Measurements from ENCODE around the gene TLK1. TPM values are rescaled to one million over a fixed set of nuclear protein-coding genes. Genes with fewer than 3 reads are reported as not detected.

The TLK1 gene
- total and polyA plus RNA-seq, 9 donors = 15.9 to 77.4 (median 61.7) TPM

DNA sequence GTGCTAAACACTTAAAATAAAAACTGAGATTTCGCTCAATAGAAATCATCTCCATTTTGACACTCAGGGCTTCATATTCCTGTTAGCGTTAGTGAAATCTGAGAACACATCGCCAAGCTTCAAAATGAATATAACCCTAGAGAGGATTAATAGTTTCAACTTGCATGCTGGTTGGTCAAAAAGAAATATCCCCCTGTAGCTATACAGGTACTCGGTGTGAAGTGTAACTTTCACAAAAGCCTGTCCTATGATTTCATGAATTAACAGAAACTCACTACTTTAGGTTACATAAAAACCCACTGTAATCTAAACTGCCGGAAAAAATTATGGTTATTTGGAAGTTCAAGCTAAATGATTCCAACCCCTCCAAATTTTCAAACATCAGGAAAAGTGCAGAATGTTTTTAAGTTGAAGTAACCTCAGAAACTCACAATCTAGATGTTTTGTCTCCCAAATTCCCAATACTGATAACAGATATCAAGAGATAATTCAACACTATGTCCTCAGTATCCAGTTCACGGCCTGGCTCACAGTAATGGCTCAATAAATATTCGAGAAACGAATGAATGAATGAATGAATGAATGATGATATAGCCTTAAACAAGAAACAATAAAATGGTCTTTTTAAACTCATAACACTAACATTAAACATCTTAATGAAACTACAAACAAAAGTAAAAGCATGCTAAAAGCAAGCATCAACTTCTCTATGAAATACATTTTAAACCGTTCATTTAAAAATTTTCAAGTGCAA lies 2.5 kb downstream of the TLK1 start:
- Histone ChIP-seq H3K27ac (no peak overlapping the region), H3K4me3 (no peak overlapping the region), H3K9me3 (no peaks in the 10 kb centered on the region), H3K27me3 (no peaks in the 10 kb centered on the region), H3K4me1 (ENCODE audit: insufficient read depth) (peaks cover 3% of the 10 kb centered on the region), H3K36me3 (no peaks in the 10 kb centered on the region)
- TF ChIP-seq EP300 (IDR thresholded peaks at IDR 0.05) (no peak), POLR2A (IDR thresholded peaks at IDR 0.05) (no peak)
- TF ChIP-seq, protein P1, sequence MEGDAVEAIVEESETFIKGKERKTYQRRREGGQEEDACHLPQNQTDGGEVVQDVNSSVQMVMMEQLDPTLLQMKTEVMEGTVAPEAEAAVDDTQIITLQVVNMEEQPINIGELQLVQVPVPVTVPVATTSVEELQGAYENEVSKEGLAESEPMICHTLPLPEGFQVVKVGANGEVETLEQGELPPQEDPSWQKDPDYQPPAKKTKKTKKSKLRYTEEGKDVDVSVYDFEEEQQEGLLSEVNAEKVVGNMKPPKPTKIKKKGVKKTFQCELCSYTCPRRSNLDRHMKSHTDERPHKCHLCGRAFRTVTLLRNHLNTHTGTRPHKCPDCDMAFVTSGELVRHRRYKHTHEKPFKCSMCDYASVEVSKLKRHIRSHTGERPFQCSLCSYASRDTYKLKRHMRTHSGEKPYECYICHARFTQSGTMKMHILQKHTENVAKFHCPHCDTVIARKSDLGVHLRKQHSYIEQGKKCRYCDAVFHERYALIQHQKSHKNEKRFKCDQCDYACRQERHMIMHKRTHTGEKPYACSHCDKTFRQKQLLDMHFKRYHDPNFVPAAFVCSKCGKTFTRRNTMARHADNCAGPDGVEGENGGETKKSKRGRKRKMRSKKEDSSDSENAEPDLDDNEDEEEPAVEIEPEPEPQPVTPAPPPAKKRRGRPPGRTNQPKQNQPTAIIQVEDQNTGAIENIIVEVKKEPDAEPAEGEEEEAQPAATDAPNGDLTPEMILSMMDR (IDR thresholded peaks at IDR 0.05) = no peak
- intact Hi-C loops (cut with DNase I) = loop anchor here in 2 of 4 donors (5.0 to 10.0 kb wide), 2 partner anchors 181 to 257 kb away; no protein-coding TSS in a partner anchor
- 40 to 57% (median 49%) methylated on average over 9 of the region's 9 CpGs for WGBS, 3 donors
- DNase-seq = no peak

DNA sequence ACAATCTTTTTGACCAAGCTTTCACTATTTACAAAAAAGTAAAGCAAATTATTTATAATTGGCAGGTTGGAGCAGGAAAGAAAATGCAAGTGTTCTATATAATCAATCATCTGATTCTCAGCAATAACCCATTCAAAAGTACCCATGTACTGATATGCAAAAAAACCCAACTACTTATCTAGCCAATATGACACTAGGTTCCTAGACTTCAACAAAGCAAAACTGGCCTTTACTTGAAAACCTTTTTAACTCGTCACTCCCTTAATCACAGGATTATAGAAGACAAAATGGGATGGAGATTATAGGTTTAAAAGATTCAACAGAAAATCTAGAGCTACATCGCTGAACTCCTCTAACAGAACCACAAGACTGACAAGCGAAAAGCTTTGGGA lies 3.6 kb downstream of the TLK1 start:
- no peak for TF ChIP-seq EP300 (IDR thresholded peaks at IDR 0.05)
- no peak for TF ChIP-seq POLR2A (IDR thresholded peaks at IDR 0.05)
- TF ChIP-seq, protein P1 (IDR thresholded peaks at IDR 0.05) = no peak
- Histone ChIP-seq H3K27ac (no peak overlapping the region), H3K9me3 (no peaks in the 10 kb centered on the region), H3K4me1 (ENCODE audit: insufficient read depth) (peaks cover 3% of the 10 kb centered on the region), H3K27me3 (no peaks in the 10 kb centered on the region), H3K4me3 (no peak overlapping the region), H3K36me3 (no peaks in the 10 kb centered on the region)
- WGBS, 3 donors = 95 to 96% (median 96%) methylated on average over 3 of the region's 3 CpGs
- intact Hi-C loops (cut with DNase I) = loop anchor here in 2 of 4 donors (5.0 to 10.0 kb wide), 2 partner anchors 180 to 258 kb away; no protein-coding TSS in a partner anchor
- DNase-seq = no peak

DNA sequence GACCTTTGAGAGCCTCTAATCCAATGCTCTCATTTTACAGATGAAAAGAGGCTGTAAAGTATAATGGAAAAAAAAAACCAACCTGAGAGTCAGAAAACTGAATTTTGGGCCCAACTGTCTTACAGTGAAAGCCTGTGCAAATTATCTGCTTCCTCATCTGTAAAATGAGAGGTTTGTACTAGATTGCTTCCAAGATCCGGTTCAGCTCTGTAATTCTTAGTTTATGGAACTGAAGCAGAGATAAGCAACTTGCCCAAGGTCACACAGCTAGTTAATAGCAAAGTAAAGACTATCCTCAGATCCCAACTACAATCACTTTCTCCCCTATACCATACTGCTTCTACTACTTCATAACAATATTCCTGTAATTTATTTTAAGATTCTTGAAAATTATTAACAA lies 6.3 kb downstream of the TLK1 start:
- no peak for DNase-seq
- Histone ChIP-seq H3K9me3 (no peaks in the 10 kb centered on the region), H3K27ac (no peak overlapping the region), H3K4me1 (ENCODE audit: insufficient read depth) (peaks cover 7% of the 10 kb centered on the region), H3K27me3 (no peaks in the 10 kb centered on the region), H3K4me3 (no peak overlapping the region), H3K36me3 (no peaks in the 10 kb centered on the region)
- intact Hi-C loops (cut with DNase I) = loop anchor here in 1 of 4 donors (10.0 kb wide), 1 partner anchor 260 kb away; no protein-coding TSS in a partner anchor
- 0 to 15% (median 3%) methylated on average over 1 of the region's 1 CpG for WGBS, 3 donors
- TF ChIP-seq, protein P1 (IDR thresholded peaks at IDR 0.05) = no peak
- no peak for TF ChIP-seq POLR2A (IDR thresholded peaks at IDR 0.05)
- no peak for TF ChIP-seq EP300 (IDR thresholded peaks at IDR 0.05)

DNA sequence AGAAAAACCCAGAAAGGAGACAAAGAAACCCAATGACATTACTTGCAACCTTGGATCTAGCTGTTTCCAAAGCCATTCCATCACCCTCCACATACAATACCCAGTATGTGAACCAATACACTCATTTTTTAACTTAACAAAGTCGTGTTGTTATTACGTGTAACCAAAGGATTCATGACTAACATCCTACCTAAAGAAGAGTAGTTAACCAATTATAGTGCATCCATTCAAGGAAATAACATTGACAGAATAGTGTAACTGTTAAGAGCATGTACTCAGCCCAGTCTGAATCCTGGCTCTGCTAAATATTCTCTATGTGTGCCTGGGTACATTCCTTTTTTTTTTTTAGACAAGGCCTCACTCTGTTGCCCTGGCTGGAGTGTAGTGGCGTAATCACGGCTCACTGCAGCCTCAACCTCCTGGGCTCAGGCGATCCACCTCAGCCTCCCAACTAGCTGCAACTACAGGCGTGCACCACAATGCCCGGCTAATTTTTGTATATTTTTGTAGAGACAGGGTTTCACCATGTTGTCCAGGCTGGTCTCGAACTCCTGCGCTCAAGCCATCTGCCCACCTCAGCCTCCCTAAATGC lies 9.9 kb downstream of the TLK1 start:
- no peak overlapping the region for H3K4me3 ChIP-seq
- H3K4me1 ChIP-seq (ENCODE audit: insufficient read depth) = peaks cover 7% of the 10 kb centered on the region
- TF ChIP-seq, protein P1 (IDR thresholded peaks at IDR 0.05) = no peak
- no peak for TF ChIP-seq EP300 (IDR thresholded peaks at IDR 0.05)
- TF ChIP-seq POLR2A (IDR thresholded peaks at IDR 0.05) = no peak
- intact Hi-C loops (cut with DNase I) = loop anchor here in 1 of 4 donors (10.0 kb wide), 1 partner anchor 264 kb away; no protein-coding TSS in a partner anchor
- 96 to 97% (median 96%) methylated on average over 9 of the region's 9 CpGs for WGBS, 3 donors
- no peak for DNase-seq
- no peaks in the 10 kb centered on the region for H3K27me3 ChIP-seq
- no peak overlapping the region for H3K27ac ChIP-seq
- no peaks in the 10 kb centered on the region for H3K9me3 ChIP-seq
- no peaks in the 10 kb centered on the region for H3K36me3 ChIP-seq
